Neutrophil (primary cell): ENCODE data around the gene OR2T11.
"Not testable (repeated sequence)": the region's sequence is repeated elsewhere in the genome, so short reads cannot be mapped to it uniquely, and the experiment has no call there.

ENCODE experiments used
- H3K27ac ChIP-seq: fragments of 200-600 bp; sonication (generic); 2 replicates; pipeline ENCODE4 v1.5.1; 2016; ENCODE audit warnings: mild to moderate bottlenecking, moderate library complexity
- H3K27me3 ChIP-seq: fragments of 200-600 bp; sonication (generic); 2 replicates; pipeline ENCODE4 v1.6.0; 2016; ENCODE audit warnings: mild to moderate bottlenecking
- H3K36me3 ChIP-seq: fragments of 200-600 bp; sonication (generic); 2 replicates; pipeline ENCODE4 v1.5.1; 2017
- H3K4me1 ChIP-seq, 2 experiments: fragments of 200-600 bp in 1 of 2; sonication (generic) in 1 of 2; 1 replicate in 1 of 2; 2 replicates in 1 of 2; pipeline versions ENCODE4 v1.5.1 to v1.6.1; 2013 to 2016; ENCODE audit warnings: low read depth in 1 of 2, low read length in 1 of 2, mild to moderate bottlenecking in 1 of 2, moderate library complexity in 1 of 2; ENCODE audit not compliant: control insufficient read depth in 1 of 2, insufficient read depth in 1 of 2
- H3K4me3 ChIP-seq, 2 experiments: fragments of 200-600 bp in 1 of 2; sonication (generic) in 1 of 2; 1 replicate in 1 of 2; 2 replicates in 1 of 2; pipeline ENCODE4 v1.5.1; 2013 to 2016; ENCODE audit warnings: low read depth in 1 of 2, low read length in 1 of 2, mild to moderate bottlenecking in 1 of 2, moderate library complexity in 1 of 2
- H3K9me3 ChIP-seq: fragments of 200-600 bp; sonication (generic); 2 replicates; pipeline ENCODE4 v1.5.1; 2016
- CTCF ChIP-seq: fragments of 200-600 bp; sonication (generic); IDR thresholded peaks from 2 replicates; pipeline ENCODE4 v1.5.1; 2016; ENCODE audit warnings: antibody characterized with exemption

OR2T11 gene

GRCh38 chr1:248639652-248640051 is 4.8 kb upstream of the OR2T11 start:
- H3K27me3 ChIP-seq, H3K4me1 ChIP-seq: not testable (repeated sequence)

GRCh38 chr1:248636612-248637011 is 1.7 kb upstream of the OR2T11 start:
- not testable (repeated sequence) for H3K4me3 ChIP-seq, H3K27ac ChIP-seq, H3K4me1 ChIP-seq, H3K9me3 ChIP-seq, H3K36me3 ChIP-seq, H3K27me3 ChIP-seq

More at GRCh38 chr1:248639652-248640051, 4.8 kb upstream of the OR2T11 start:
- not testable (repeated sequence) for H3K4me3 ChIP-seq, H3K27ac ChIP-seq, H3K9me3 ChIP-seq, H3K36me3 ChIP-seq

- Histone ChIP-seq H3K27ac (no peak overlapping the region), H3K4me3 (no peak overlapping the region), H3K4me1 (no peaks in the 10 kb centered on the region), H3K27me3 (no peaks in the 10 kb centered on the region), H3K9me3 (no peaks in the 10 kb centered on the region), H3K36me3 (no peaks in the 10 kb centered on the region)
- no peak for TF ChIP-seq CTCF
These were observed 3.4 kb downstream of the OR2T11 start for GRCh38 chr1:248631354-248632008.

GRCh38 chr1:248630551-248630950 is 4.3 kb downstream of the OR2T11 start:
- Histone ChIP-seq H3K4me3 (no peak overlapping the region), H3K4me1 (no peaks in the 10 kb centered on the region), H3K27ac (no peak overlapping the region), H3K36me3 (no peaks in the 10 kb centered on the region), H3K27me3 (no peaks in the 10 kb centered on the region), H3K9me3 (no peaks in the 10 kb centered on the region)
- TF ChIP-seq CTCF: no peak

GRCh38 chr1:248627971-248628844 is 6.7 kb downstream of the OR2T11 start:
- no peak overlapping the region for H3K4me3 ChIP-seq
- no peaks in the 10 kb centered on the region for H3K27me3 ChIP-seq
- TF ChIP-seq CTCF: no peak
- H3K27ac ChIP-seq: no peak overlapping the region
- H3K36me3 ChIP-seq: no peaks in the 10 kb centered on the region
- no peaks in the 10 kb centered on the region for H3K9me3 ChIP-seq
- no peaks in the 10 kb centered on the region for H3K4me1 ChIP-seq

- no peak overlapping the region for H3K4me3 ChIP-seq
- H3K27ac ChIP-seq: no peak overlapping the region
- no peak for TF ChIP-seq CTCF
- H3K9me3 ChIP-seq: no peaks in the 10 kb centered on the region
- no peaks in the 10 kb centered on the region for H3K36me3 ChIP-seq
- H3K4me1 ChIP-seq: no peaks in the 10 kb centered on the region
- no peaks in the 10 kb centered on the region for H3K27me3 ChIP-seq
These were observed 8.9 kb downstream of the OR2T11 start for GRCh38 chr1:248625971-248626370.
